SK-N-SH (cell line): ENCODE results near the gene ANKDD1A. TPM values are rescaled to one million over a fixed set of nuclear protein-coding genes. Genes with fewer than 3 reads are reported as not detected.

Experiments
- CTCF ChIA-PET: fragments of 300-600, 350-600 bp; formaldehyde crosslinking; extraction: SDS; loops from one replicate; lab custom pipeline; 2021; lab: Yijun Ruan, JAX
- POLR2A ChIA-PET: fragments of 350-600 bp; sonication (Branson Sonifier 250); formaldehyde crosslinking; extraction: SDS; loops from one replicate; lab custom pipeline; 2020; ENCODE audit warnings: antibody characterized with exemption, inconsistent platforms; lab: Yijun Ruan, JAX
- DNase-seq: peaks from one replicate; pipeline ENCODE4 v3.0.0; 2012
- H2AFZ ChIP-seq: fragments of 200-600 bp; sonication (generic); 2 replicates; pipeline ENCODE4 v1.8.1; 2016; ENCODE audit warnings: antibody characterized with exemption, mild to moderate bottlenecking, low read depth
- H3F3A ChIP-seq: fragments of 200-600 bp; sonication (generic); replicated peaks from 2 replicates; pipeline ENCODE3; 2016; ENCODE audit warnings: antibody characterized with exemption, mild to moderate bottlenecking; ENCODE audit not compliant: insufficient read depth
- H3K27ac ChIP-seq, 2 experiments: fragments of 200-500 bp in 1 of 2; fragments of 200-600 bp in 1 of 2; sonication (Bioruptor generic) in 1 of 2; sonication (generic), shearing (Covaris generic) in 1 of 2; 2 replicates each; pipeline versions ENCODE4 v1.5.1 to v1.6.1; 2014 to 2016; ENCODE audit warnings: low read depth in 2 of 2, inconsistent platforms in 1 of 2, low read length in 1 of 2, mild to moderate bottlenecking in 1 of 2, mixed read lengths in 1 of 2
- H3K27me3 ChIP-seq: fragments of 200-600 bp; sonication (generic), shearing (Covaris generic); 2 replicates; pipeline ENCODE4 v1.6.1; 2016; ENCODE audit warnings: mixed run types; ENCODE audit not compliant: insufficient read depth
- H3K36me3 ChIP-seq, 2 experiments: fragments of 200-500 bp in 1 of 2; fragments of 200-600 bp in 1 of 2; sonication (Bioruptor generic) in 1 of 2; sonication (generic) in 1 of 2; replicated peaks in 1 of 2; 2 replicates each; pipeline versions ENCODE3 to v1.5.1; 2014 to 2016; ENCODE audit warnings: low read length in 1 of 2, mild to moderate bottlenecking in 1 of 2; ENCODE audit not compliant: insufficient read depth in 2 of 2, control insufficient read depth in 1 of 2
- H3K4me1 ChIP-seq, 2 experiments: fragments of 200-500 bp in 1 of 2; fragments of 200-600 bp in 1 of 2; sonication (Bioruptor generic) in 1 of 2; sonication (generic), shearing (Covaris generic) in 1 of 2; 2 replicates each; pipeline versions ENCODE4 v1.5.1 to v1.6.1; 2014 to 2016; ENCODE audit warnings: low read depth in 1 of 2, low read length in 1 of 2, mixed run types in 1 of 2; ENCODE audit not compliant: insufficient read depth in 2 of 2, control insufficient read depth in 1 of 2
- H3K4me2 ChIP-seq: fragments of 200-600 bp; sonication (generic), shearing (Covaris generic); 2 replicates; pipeline ENCODE4 v1.6.1; 2017; ENCODE audit warnings: mixed run types
- H3K4me3 ChIP-seq, 2 experiments: fragments of 200-500 bp in 1 of 2; fragments of 200-600 bp in 1 of 2; sonication (Bioruptor generic) in 1 of 2; sonication (generic), shearing (Covaris generic) in 1 of 2; 2 replicates each; pipeline versions ENCODE4 v1.5.1 to v1.8.1; 2014 to 2016; ENCODE audit warnings: low read depth in 2 of 2, inconsistent platforms in 1 of 2, low read length in 1 of 2, mild to moderate bottlenecking in 1 of 2, mixed read lengths in 1 of 2, moderate library complexity in 1 of 2
- H3K79me2 ChIP-seq: fragments of 200-600 bp; sonication (generic); 2 replicates; pipeline ENCODE4 v1.8.1; 2017; ENCODE audit warnings: mild to moderate bottlenecking; ENCODE audit not compliant: insufficient read depth
- H3K9ac ChIP-seq: fragments of 200-600 bp; sonication (generic); 2 replicates; pipeline ENCODE4 v1.6.1; 2017; ENCODE audit warnings: mixed run types
- H3K9me2 ChIP-seq: fragments of 200-600 bp; sonication (generic); 2 replicates; pipeline ENCODE4 v1.6.1; 2017; ENCODE audit warnings: mixed run types
- H3K9me3 ChIP-seq: fragments of 200-600 bp; sonication (generic); 2 replicates; pipeline ENCODE4 v1.6.1; 2017; ENCODE audit warnings: mixed run types, mild to moderate bottlenecking, moderate library complexity
- H4K20me1 ChIP-seq: fragments of 200-600 bp; sonication (generic); 2 replicates; pipeline ENCODE4 v1.6.1; 2017; ENCODE audit warnings: mild to moderate bottlenecking, mixed run types; ENCODE audit not compliant: insufficient read depth
- ELF1 ChIP-seq: IDR thresholded peaks from 2 replicates; pipeline ENCODE4 v1.4.0; 2012
- EP300 ChIP-seq, 2 experiments: IDR thresholded peaks; 2 replicates each; pipeline versions ENCODE4 v1.4.0 to v1.6.1; 2012; ENCODE audit warnings: borderline replicate concordance in 1 of 2, low read depth in 1 of 2, low read length in 1 of 2
- EZH2phosphoT487 ChIP-seq: fragments of 200-600 bp; sonication (generic); IDR thresholded peaks from 2 replicates; pipeline ENCODE4 v1.6.1; 2017; ENCODE audit warnings: low read depth, mixed run types, mild to moderate bottlenecking, antibody characterized with exemption, moderate library complexity, borderline replicate concordance
- FOSL2 ChIP-seq: IDR thresholded peaks from 2 replicates; pipeline ENCODE4 v1.4.0; 2012; ENCODE audit warnings: low read depth, mild to moderate bottlenecking, moderate library complexity, borderline replicate concordance
- GATA2 ChIP-seq: sonication (generic); formaldehyde crosslinking; IDR thresholded peaks from 2 replicates; pipeline ENCODE4 v1.5.0; 2020; ENCODE audit warnings: mild to moderate bottlenecking, missing genetic modification reagents
- MXI1 ChIP-seq: IDR thresholded peaks from 2 replicates; pipeline ENCODE4 v1.6.1; 2012; ENCODE audit warnings: mild to moderate bottlenecking, low read depth, low read length, improper control_type of control experiment
- PBX3 ChIP-seq: IDR thresholded peaks from 2 replicates; pipeline ENCODE4; 2012
- RAD21 ChIP-seq: IDR thresholded peaks from 2 replicates; pipeline ENCODE4 v1.6.1; 2012; ENCODE audit warnings: mild to moderate bottlenecking, low read length
- RFX5 ChIP-seq: IDR thresholded peaks from 2 replicates; pipeline ENCODE4 v1.6.1; 2012; ENCODE audit warnings: mild to moderate bottlenecking, improper control_type of control experiment, low read length
- SMC3 ChIP-seq: IDR thresholded peaks from 2 replicates; pipeline ENCODE4 v1.6.1; 2012; ENCODE audit warnings: low read depth, low read length, improper control_type of control experiment
- TCF12 ChIP-seq: IDR thresholded peaks from 2 replicates; pipeline ENCODE4 v1.4.0; 2012
- WGBS: methylation state at CpG from one replicate; pipeline ENCODE4 v1.1.6; 2017; ENCODE audit warnings: low lambda C conversion rate; 5-methylcytosine and 5-hydroxymethylcytosine counted together
- polyA plus RNA-seq, 3 experiments: library from polyadenylated mRNA; depleted of rRNA; stranded (reverse); fragments of >200 nt; gene quantifications; 2 replicates each; pipeline ENCODE4 v1.2.3, GENCODE V29; 2012
- TF ChIP-seq, protein P1 (sequence below): IDR thresholded peaks from 2 replicates; pipeline ENCODE4 v1.4.0; 2012; ENCODE audit warnings: low read depth

ANKDD1A gene
- polyA plus RNA-seq, 1 of the 3 experiments (the other 2 are of a cell fraction): 8.6 TPM

- no peak for DNase-seq
Measured at GRCh38 chr15:64877435-64877834, 34.3 kb upstream of the ANKDD1A start.

DNA sequence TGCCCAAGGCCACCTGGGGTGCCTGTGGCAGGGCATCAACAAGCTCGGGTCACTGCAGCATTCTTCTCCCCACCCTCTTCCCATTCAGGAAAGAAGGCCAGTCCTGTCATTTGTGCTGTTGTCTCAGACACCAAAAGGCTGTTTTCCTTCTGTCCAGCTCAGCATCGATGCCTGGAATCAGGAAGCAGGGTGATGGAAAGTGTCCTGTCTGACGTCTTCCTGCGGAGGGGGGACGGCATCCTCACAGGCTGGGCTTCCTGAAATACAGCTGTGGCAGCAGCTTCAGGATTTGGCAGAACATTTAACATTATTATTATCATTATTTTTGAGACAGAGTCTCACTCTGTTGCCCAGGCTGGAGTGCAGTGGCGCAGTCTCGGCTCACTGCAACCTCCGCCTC is 33.0 kb upstream of the ANKDD1A start:
- no peaks in the 10 kb centered on the region for H3K36me3 ChIP-seq
- no peaks in the 10 kb centered on the region for H3K27me3 ChIP-seq
- no peak overlapping the region for H3K4me2 ChIP-seq
- no peak overlapping the region for H3K4me3 ChIP-seq
- ChIA-PET CTCF (interaction anchor here (1.1 kb wide), 1 partner anchor 72 kb away, joined by 3 read pairs; no protein-coding TSS in a partner anchor), POLR2A (no interaction called here)
- WGBS: 77% methylated on average over 8 of the region's 8 CpGs
- no peaks in the 10 kb centered on the region for H4K20me1 ChIP-seq
- TF ChIP-seq GATA2 (CRISPR knock-in tag): no peak
- no peak for TF ChIP-seq RFX5
- no peak for TF ChIP-seq EZH2phosphoT487
- TF ChIP-seq FOSL2: no peak
- TF ChIP-seq ELF1: no peak
- no peak for TF ChIP-seq MXI1
- TF ChIP-seq, protein P1, sequence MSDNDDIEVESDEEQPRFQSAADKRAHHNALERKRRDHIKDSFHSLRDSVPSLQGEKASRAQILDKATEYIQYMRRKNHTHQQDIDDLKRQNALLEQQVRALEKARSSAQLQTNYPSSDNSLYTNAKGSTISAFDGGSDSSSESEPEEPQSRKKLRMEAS: no peak
- no peak overlapping the region for H3K27ac ChIP-seq
- H3K4me1 ChIP-seq: peaks cover 2 to 14% of the 10 kb centered on the region in 2 experiments; a peak in 3 of 4 replicates
- no peak overlapping the region for H3K9ac ChIP-seq
- H3K79me2 ChIP-seq: no peaks in the 10 kb centered on the region
- H2AFZ ChIP-seq: no peak overlapping the region
- no peaks in the 10 kb centered on the region for H3K9me2 ChIP-seq
- H3F3A ChIP-seq: peaks cover 7% of the 10 kb centered on the region
- DNase-seq: no peak
- H3K9me3 ChIP-seq: no peaks in the 10 kb centered on the region

More at GRCh38 chr15:64877435-64877834, 34.3 kb upstream of the ANKDD1A start:
- Histone ChIP-seq H3K27me3 (no peaks in the 10 kb centered on the region), H2AFZ (no peak overlapping the region), H3K9me2 (no peaks in the 10 kb centered on the region), H3F3A (no peaks in the 10 kb centered on the region), H3K27ac (no peak overlapping the region), H3K9ac (no peak overlapping the region), H3K36me3 (no peaks in the 10 kb centered on the region), H3K4me3 (no peak overlapping the region), H3K9me3 (no peaks in the 10 kb centered on the region), H4K20me1 (no peaks in the 10 kb centered on the region), H3K4me1 (peaks cover 0 to 5% of the 10 kb centered on the region in 2 experiments; a peak in 2 of 4 replicates), H3K4me2 (no peak overlapping the region), H3K79me2 (no peaks in the 10 kb centered on the region)
- WGBS: no CpG with 5 or more reads among the region's 3 CpGs
- TF ChIP-seq, protein P1: no peak
- no peak for TF ChIP-seq ELF1
- TF ChIP-seq TCF12: no peak
- TF ChIP-seq SMC3: no peak
- no peak for TF ChIP-seq RAD21
- no peak for TF ChIP-seq PBX3
- TF ChIP-seq GATA2 (CRISPR knock-in tag): no peak
- TF ChIP-seq EP300 (IDR thresholded peaks at IDR 0.05; ENCODE audit: borderline replicate concordance in 1 of 2, low read depth in 1 of 2, low read length in 1 of 2): no peak
- ChIA-PET CTCF (interaction anchor here (1.1 kb wide), 1 partner anchor 73 kb away, joined by 3 read pairs; no protein-coding TSS in a partner anchor), POLR2A (no interaction called here)
